HG03439 (cell line): ENCODE measurements around the gene SUPT3H.

Experiments
- ATAC-seq: cut with Tn5 transposase; IDR thresholded peaks from one replicate; pipeline ENCODE4 v1.9.1; 2021; ENCODE audit warnings: mild to moderate bottlenecking, moderate library complexity; ENCODE audit not compliant: unreplicated experiment

SUPT3H gene

DNA sequence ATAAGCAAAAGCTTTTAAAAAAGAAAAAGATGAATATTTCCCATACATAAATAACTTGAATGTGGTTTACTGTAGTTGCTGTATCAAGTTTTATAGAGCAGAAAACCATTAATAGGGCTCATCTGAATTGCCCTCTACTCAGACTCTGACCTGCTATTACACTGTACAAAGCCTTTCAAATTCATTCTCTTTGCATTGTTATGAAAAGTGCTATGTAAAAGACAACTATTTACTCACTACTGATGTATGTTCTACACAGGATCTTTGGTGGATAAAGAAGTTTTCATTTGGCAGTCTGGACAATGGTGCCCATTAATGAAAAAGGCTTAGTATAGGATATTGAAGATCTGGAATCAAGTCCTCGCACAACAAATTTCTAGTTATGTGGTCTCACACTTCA is 248.7 kb downstream of the SUPT3H start:
- no peak for ATAC-seq

- no peak for ATAC-seq
Observed at GRCh38 chr6:45127185-45127584, 250.5 kb downstream of the SUPT3H start.

GRCh38 chr6:45126033-45126432 is 251.7 kb downstream of the SUPT3H start:
- ATAC-seq, result no peak

DNA sequence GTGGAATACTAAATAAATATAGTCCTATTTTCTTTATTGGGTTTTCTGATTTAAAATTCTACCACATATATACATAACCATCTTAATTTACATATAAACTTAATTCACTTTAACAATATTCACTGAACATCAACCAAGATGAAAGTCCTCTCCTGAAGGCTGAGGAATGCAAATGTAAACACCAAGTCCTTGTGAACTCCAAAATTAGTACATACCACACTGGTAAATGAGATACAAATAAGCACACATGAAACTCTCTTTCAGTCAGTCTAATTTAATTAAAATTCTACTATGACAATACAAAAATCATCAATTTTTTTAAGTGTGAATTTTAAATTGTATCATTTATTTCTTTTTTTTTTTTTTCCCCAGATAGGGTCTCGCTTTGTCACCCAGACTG is 254.7 kb downstream of the SUPT3H start:
- ATAC-seq, result no peak

DNA sequence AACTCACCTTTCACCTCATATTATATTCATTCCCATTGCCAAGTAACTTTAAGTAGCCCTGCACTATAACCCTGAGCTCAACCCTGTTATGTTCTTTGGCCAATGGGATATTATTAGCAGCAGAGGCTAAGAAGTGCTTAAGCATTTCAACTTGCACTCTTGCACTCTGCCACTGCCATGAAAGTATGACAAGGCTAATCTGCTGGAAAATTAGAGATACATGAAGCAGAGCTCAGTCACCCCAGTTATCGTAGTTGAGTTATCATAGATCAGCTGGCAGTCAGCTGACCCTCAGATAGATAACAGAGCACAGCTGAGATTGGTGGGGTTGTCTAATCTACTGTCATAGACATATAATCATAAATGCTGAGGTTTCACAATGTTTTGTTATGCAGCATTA is 259.0 kb downstream of the SUPT3H start:
- ATAC-seq, result no peak

DNA sequence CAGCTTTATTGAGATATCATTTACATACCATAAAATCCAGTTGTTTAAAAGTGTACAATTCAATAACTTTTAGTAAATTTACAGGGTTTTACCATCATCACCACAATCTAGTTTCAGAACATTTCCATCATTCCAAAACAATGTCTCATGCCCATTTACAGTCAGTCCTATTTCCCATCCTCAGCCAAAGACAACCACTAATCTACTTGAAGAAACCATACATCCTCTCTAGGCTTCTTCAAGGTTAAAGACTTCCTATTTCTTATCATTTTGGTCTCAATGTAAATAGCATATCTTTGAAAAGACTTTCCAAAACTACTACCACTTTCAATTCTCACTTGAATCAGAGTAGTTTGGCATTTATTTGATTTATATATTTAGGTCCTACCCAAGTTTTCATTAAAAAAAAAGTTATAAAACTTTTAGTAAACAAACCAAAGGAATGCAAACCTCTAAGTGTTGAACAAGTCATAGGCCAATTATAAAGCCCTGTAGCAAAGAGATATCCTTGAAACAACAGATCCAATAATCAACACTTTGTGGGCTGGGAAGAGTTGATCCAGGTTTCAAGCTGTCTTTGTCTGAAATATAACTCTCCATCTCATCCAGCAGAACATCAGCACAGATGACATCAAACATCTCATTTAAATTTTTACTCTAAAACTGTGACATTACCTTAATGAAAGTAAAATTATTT is 260.9 kb downstream of the SUPT3H start:
- ATAC-seq, result no peak

GRCh38 chr6:45115696-45116095 is 262.0 kb downstream of the SUPT3H start:
- ATAC-seq, result no peak

GRCh38 chr6:45112711-45113110 is 265.0 kb downstream of the SUPT3H start:
- no peak for ATAC-seq

- ATAC-seq, result no peak
Observed at GRCh38 chr6:45109551-45109950, 268.2 kb downstream of the SUPT3H start.

- ATAC-seq, result no peak
Observed at GRCh38 chr6:45105170-45105820, 272.4 kb downstream of the SUPT3H start.

GRCh38 chr6:45104429-45104828 is 273.3 kb downstream of the SUPT3H start:
- ATAC-seq, result no peak

GRCh38 chr6:45098256-45098655 is 279.5 kb downstream of the SUPT3H start:
- ATAC-seq, result no peak

- ATAC-seq, result no peak
Observed at GRCh38 chr6:45094831-45095230, 282.9 kb downstream of the SUPT3H start.

DNA sequence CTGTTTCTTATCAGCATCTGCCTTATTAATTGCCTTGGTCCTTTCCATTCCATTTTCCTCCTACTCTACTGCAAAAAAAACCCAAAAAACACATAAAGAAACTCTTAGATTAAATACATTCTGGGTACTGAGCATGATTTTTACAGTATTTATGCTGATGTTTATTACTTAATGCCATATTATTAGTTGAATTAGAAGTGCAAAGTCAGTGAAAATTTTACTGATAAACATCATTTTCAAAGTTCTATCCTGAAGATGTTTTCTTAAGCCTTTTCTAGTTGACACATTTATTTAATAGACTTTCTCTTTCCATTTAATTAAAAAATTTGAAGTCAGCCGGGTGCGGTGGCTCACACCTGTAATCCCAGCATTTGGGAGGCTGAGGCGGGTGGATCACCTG is 285.6 kb downstream of the SUPT3H start:
- ATAC-seq, result no peak

DNA sequence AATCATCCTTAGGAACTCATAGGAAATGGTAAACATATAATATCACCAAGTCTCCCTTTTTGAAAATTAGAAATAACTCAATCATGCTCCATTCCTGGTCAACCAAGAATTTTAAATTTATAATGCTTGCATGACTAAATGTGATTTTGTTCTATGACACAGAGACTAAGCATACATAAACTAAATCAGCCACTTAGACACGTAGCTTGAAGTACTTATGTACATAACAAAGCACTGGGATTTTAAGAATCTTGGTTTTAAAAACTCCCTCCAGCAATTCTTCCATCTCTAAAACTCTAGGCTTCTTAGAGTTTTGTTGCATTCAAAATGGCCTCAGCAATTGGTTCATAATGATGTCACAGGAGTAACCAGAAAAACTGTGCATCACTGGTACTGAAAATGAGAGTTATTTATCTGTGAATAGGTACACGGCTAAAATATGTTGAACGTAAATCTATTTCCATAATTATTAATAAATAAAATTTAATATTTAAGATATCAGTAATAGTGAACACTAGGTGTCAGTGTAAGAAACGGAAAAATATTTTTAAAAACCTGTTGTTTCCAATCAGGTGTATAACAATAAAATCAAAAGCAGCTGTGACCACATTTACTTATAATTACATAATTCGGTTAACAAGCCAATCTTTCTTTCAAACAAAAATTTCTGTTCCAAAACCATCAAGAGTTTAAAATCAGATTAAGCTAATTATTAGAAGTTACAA is 291.2 kb downstream of the SUPT3H start:
- ATAC-seq, result no peak

DNA sequence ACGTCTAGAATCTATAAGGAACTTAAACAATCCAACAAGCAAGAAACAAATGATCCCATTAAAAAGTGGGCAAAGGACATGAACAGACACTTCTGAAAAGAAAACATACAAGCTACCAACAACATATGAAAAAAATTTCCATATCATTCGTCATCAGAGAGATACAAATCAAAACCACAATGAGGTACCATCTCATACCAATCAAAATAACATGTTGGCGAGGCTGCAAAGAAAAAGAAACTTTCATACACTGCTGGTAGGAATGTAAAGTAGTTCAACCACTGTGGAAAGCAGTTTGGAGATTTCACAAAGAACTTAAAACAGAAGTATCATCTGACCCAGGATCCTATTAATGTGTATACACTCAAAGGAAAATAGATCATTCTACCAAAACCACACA is 293.5 kb downstream of the SUPT3H start:
- ATAC-seq, result no peak

DNA sequence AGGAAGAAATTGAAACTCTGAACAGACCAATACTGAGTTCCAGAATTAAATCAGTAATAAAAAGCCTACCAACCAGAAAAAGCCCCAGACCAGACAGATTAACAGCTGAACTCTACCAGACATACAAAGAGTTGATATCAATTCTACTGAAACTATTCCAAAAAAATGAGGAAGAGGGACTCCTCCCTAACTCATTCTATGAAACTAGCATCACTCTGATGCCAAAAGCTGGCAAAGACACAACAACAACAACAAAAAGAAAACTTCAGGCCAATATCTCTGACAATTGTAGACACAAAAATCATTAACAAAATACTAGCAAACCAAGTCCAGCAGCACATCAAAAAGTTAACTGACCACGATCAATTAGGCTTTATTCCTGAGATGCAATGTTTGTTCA is 295.6 kb downstream of the SUPT3H start:
- ATAC-seq, result no peak

GRCh38 chr6:45081634-45082033 is 296.1 kb downstream of the SUPT3H start:
- ATAC-seq, result no peak

- no peak for ATAC-seq
Observed at GRCh38 chr6:45078432-45078831, 299.3 kb downstream of the SUPT3H start.

DNA sequence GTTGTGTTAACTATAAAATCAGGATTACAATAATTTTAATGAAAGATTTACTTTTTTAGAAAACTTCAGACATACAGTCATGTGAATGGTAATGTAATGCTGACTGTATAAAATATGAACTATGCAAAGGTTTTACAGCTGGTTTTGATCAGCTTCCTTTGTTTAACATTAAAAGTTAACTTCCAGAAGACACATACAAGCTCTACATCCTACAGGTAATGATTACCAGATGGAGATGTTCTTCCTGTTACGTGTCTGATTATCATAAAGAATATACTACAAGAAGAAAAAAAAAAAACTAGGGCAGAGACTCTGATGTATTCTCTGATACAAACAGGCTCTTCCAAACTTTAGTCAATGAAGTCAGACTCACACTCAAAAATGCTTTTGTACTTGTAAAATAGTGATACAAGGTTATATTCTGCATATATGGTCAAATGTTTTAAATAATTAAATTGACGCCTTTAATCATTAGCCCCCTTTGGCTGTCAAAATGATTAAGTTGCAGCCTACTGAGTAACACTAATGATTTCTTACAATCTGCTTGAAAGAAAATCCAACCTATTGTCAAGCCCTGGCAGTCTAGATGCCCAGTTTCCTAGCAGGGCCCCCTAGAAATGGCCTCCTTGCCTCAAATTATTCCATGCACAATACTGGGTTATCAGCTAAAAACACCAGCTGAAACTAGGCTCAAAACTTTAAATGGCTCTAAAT is 301.4 kb downstream of the SUPT3H start:
- ATAC-seq, result no peak

DNA sequence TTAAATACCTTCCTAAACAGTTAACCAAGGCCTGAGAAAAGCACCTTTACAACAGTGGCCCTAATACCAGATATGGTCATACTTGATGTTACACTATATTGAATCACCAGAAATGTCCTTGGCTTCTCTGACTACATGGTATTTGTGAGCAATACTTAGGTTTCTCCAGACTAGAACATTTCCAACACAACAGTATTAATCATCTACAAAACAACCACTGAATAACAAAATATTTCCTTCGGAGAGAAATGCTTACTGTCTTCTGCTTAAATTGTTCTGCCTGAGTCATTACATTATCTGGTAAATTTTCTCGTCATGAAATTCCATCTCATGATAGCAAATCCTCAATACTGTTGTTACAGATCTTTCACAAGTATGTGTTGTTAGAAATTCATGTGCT is 302.5 kb downstream of the SUPT3H start:
- ATAC-seq, result no peak

- no peak for ATAC-seq
Observed at GRCh38 chr6:45074439-45074838, 303.3 kb downstream of the SUPT3H start.
